Subcutaneous preadipocyte (primary cell): ENCODE results near the gene FCF1. TPM values are rescaled to one million over a fixed set of nuclear protein-coding genes. Genes with fewer than 3 reads are reported as not detected.

Experiments
- small RNA-seq: library from RNA; depleted of rRNA; stranded (forward); fragments of <200 nt; gene quantifications from one replicate; pipeline ENCODE3, GENCODE V24; 2012
- total RNA-seq: library from RNA; depleted of rRNA; stranded (reverse); fragments of >200 nt; gene quantifications from 2 replicates; pipeline ENCODE4 v1.2.3, GENCODE V29; 2012

Gene FCF1
- 20.9 and 24.3 TPM in 2 replicates for total RNA-seq

GRCh38 chr14:74712499-74713394 is at the start of gene FCF1, which contains the start of gene AREL1:
Gene FCF1 (plus strand): TSS chr14:74713144. CDS start chr14:74713198, 54 bp downstream.
Gene AREL1 (minus strand): TSS chr14:74713080. CDS start chr14:74685615, 27,465 bp downstream.

GRCh38 chr14:74762917-74763802 is 50.2 kb downstream of the FCF1 start, which contains the start of gene YLPM1:
Gene YLPM1 (plus strand): TSS chr14:74763316. CDS start chr14:74763490, 174 bp downstream.

Small RNAs within 50 kb of the gene (small RNA-seq; reads per million reads assigned to genes)
- not detected for gene RF00409

Other genes starting within 250 kb of the FCF1 start
- 86.8 and 159 TPM in 2 replicates for gene NPC2, start 219.8 kb upstream of the FCF1 start, total RNA-seq
- gene ISCA2, start 219.4 kb upstream of the FCF1 start, total RNA-seq, result 19.5 and 19.7 TPM in 2 replicates
- 40.1 and 59.5 TPM in 2 replicates for gene LTBP2, start 100.9 kb upstream of the FCF1 start, total RNA-seq
- 23.9 and 33.8 TPM in 2 replicates for gene AREL1, start 64 bp upstream of the FCF1 start, total RNA-seq
- gene YLPM1, start 50.2 kb downstream of the FCF1 start, total RNA-seq, result 34.6 and 37.8 TPM in 2 replicates
- not detected in 2 replicates for gene PROX2, start 163.0 kb downstream of the FCF1 start, total RNA-seq
- gene DLST, start 168.8 kb downstream of the FCF1 start, total RNA-seq, result 68.7 and 95.0 TPM in 2 replicates
- 0.37 and 2.3 TPM in 2 replicates for gene RPS6KL1, start 210.1 kb downstream of the FCF1 start, total RNA-seq
- gene PGF, start 242.5 kb downstream of the FCF1 start, total RNA-seq, result 1.1 and 6.3 TPM in 2 replicates